Measurements from ENCODE around the gene TMX2. TPM values are rescaled to one million over a fixed set of nuclear protein-coding genes. Genes with fewer than 3 reads are reported as not detected.

Gene TMX2
- total RNA-seq, 4 donors from 2014 or later = 23.3 to 62.1 (median 49.8) TPM

DNA sequence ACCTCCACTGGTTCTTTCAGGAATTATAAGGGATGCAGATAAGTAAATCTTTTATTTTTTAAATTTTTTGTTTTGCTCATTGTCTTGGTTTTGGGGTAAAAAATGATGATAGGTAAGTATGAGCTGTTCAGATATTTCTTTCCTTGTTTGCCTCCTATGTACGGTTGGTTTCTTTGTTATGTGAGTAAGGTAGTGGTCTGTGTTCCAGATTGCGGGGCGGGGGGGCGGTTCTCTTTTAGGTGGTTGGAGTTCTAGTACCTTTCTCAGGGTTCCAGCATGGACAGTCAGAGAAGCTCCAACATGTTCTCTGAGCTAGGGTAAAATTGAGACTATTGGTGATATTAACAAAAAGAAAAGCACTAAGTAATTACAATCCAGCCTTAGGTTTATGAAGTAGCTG, 51.6 kb downstream of the TMX2 start:
- H3K9me3 ChIP-seq = no peaks in the 10 kb centered on the region
- H3K4me1 ChIP-seq = peaks cover 0 to 4% of the 10 kb centered on the region in 2 donors
- DNase-seq = no peak
- H3K27ac ChIP-seq = peak overlapping the region; percentile 91 to 97
- no peak for TF ChIP-seq POLR2A (IDR thresholded peaks at IDR 0.05)
- TF ChIP-seq, protein P1, sequence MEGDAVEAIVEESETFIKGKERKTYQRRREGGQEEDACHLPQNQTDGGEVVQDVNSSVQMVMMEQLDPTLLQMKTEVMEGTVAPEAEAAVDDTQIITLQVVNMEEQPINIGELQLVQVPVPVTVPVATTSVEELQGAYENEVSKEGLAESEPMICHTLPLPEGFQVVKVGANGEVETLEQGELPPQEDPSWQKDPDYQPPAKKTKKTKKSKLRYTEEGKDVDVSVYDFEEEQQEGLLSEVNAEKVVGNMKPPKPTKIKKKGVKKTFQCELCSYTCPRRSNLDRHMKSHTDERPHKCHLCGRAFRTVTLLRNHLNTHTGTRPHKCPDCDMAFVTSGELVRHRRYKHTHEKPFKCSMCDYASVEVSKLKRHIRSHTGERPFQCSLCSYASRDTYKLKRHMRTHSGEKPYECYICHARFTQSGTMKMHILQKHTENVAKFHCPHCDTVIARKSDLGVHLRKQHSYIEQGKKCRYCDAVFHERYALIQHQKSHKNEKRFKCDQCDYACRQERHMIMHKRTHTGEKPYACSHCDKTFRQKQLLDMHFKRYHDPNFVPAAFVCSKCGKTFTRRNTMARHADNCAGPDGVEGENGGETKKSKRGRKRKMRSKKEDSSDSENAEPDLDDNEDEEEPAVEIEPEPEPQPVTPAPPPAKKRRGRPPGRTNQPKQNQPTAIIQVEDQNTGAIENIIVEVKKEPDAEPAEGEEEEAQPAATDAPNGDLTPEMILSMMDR (IDR thresholded peaks at IDR 0.05) = no peak
- H3K4me3 ChIP-seq = peak overlapping the region; percentile 64 to 67
- H3K27me3 ChIP-seq = no peaks in the 10 kb centered on the region
- intact Hi-C loops (cut with DNase I; ENCODE audit: low total_unique reads) = no loop called here
- no peaks in the 10 kb centered on the region for H3K36me3 ChIP-seq

DNA sequence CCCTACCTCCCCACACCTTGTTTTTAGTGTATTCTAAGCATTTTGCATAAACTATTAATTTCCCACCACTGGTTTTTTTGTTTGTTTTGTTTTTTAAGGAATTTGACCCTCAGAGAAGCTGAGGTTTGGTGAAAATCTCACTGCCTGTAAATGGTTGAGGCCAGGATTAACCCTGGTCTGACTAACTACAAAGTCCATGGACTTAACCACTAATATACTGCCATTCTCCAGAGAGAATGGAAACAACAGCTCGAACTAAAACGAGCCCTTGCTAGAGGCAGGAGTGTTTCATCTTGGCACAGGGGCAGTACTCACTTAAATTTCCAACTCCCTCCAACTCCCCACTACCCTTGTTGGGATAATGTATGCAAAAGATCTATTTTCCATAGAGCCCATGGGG, 52.2 kb downstream of the TMX2 start:
- H3K4me3 ChIP-seq = peak overlapping the region; percentile 64 to 67
- TF ChIP-seq POLR2A (IDR thresholded peaks at IDR 0.05) = no peak
- TF ChIP-seq, protein P1 (IDR thresholded peaks at IDR 0.05) = no peak

DNA sequence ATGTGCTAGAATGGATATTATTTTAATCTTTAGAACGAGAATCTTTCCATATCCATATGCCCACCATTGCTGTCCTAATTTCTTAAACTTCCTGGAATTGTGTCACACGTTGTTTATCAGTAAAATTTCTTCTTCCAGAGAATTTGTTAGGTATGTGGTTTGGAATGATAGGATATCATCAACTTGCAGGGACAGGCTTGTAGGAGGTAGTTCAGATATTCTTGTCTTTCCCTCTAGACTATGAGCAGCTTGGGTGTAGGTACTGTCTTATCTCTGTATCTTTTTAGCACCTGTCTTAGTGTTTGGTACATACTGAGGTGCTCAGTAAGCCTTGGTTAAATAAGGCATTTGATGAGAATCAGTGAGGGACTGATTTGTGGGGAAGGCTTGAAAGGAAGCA, 52.6 kb downstream of the TMX2 start:
- intact Hi-C loops (cut with DNase I; ENCODE audit: low total_unique reads) = no loop called here
- Histone ChIP-seq H3K9me3 (no peaks in the 10 kb centered on the region), H3K4me3 (peak overlapping the region in 1 of 2 donors; percentile 67), H3K27me3 (no peaks in the 10 kb centered on the region), H3K36me3 (no peaks in the 10 kb centered on the region), H3K4me1 (peaks cover 0 to 4% of the 10 kb centered on the region in 2 donors), H3K27ac (peak overlapping the region; percentile 91 to 97)
- TF ChIP-seq POLR2A (IDR thresholded peaks at IDR 0.05) = no peak
- TF ChIP-seq, protein P1 (IDR thresholded peaks at IDR 0.05) = no peak
- DNase-seq = no peak

More for the DNA sequence above, 52.2 kb downstream of the TMX2 start:
- H3K4me1 ChIP-seq = peaks cover 0 to 4% of the 10 kb centered on the region in 2 donors
- no peaks in the 10 kb centered on the region for H3K9me3 ChIP-seq
- intact Hi-C loops (cut with DNase I; ENCODE audit: low total_unique reads) = no loop called here
- H3K27me3 ChIP-seq = no peaks in the 10 kb centered on the region
- H3K36me3 ChIP-seq = no peaks in the 10 kb centered on the region
- DNase-seq = no peak
- H3K27ac ChIP-seq = peak overlapping the region; percentile 91 to 97

DNA sequence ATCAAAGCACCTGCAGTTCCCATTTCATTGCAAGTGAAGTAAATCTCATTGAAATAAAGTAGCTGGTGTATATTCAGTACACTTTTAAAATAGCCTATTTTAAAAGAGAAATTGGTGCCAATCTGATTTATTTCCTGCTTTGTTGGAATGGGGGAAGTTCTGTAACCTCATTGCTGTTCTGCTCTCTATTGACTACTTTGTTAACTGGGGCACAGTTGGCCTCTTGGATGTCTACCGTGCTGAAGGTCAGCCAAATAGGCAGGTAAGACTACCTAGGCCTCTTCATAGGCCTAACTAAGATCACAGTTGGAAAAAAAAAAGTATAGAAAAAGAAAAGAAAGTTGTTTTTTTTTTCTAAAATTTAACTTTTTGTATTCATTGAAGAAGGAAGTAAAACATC, 58.4 kb downstream of the TMX2 start:
- intact Hi-C loops (cut with DNase I; ENCODE audit: low total_unique reads) = no loop called here
- H3K27me3 ChIP-seq = no peaks in the 10 kb centered on the region
- no peak for DNase-seq
- no peak overlapping the region for H3K27ac ChIP-seq
- H3K36me3 ChIP-seq = no peaks in the 10 kb centered on the region
- peaks cover 10 to 11% of the 10 kb centered on the region in 2 donors for H3K4me1 ChIP-seq
- no peaks in the 10 kb centered on the region for H3K9me3 ChIP-seq
- TF ChIP-seq POLR2A (IDR thresholded peaks at IDR 0.05) = no peak
- TF ChIP-seq, protein P1 (IDR thresholded peaks at IDR 0.05) = no peak
- H3K4me3 ChIP-seq = no peak overlapping the region

DNA sequence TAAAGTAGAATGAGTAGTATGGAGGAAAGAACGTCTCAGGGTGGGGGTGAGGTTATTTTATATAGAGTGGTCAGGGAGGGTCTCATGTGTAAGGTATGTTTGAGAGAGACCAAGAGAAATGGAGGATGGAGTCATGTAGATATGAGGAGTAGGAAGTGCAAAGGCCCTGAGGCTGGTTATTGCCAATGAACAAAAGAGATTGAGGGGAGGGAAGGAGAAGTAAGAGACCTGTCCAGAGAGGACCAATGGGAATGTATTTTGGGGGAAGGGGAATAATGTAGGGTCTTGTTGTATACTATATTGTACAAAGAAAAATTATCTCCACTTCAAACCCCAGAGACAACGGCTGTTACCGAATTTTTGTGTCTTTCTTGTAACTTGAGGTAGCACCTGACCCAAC, 59.0 kb downstream of the TMX2 start:
- peaks cover 12 to 14% of the 10 kb centered on the region in 2 donors for H3K4me1 ChIP-seq
- H3K27me3 ChIP-seq = no peaks in the 10 kb centered on the region
- H3K4me3 ChIP-seq = no peak overlapping the region
- no peak overlapping the region for H3K27ac ChIP-seq
- no peak for DNase-seq
- H3K9me3 ChIP-seq = no peaks in the 10 kb centered on the region
- TF ChIP-seq, protein P1 (IDR thresholded peaks at IDR 0.05) = no peak
- TF ChIP-seq POLR2A (IDR thresholded peaks at IDR 0.05) = no peak
- no peaks in the 10 kb centered on the region for H3K36me3 ChIP-seq
- intact Hi-C loops (cut with DNase I; ENCODE audit: low total_unique reads) = no loop called here
